HepG2 (cell line): ENCODE measurements around the gene ABCB8. TPM values are rescaled to one million over a fixed set of nuclear protein-coding genes. Genes with fewer than 3 reads are reported as not detected.

ENCODE experiments used
- CAMTA2 ChIP-seq: sonication (generic); formaldehyde crosslinking; IDR thresholded peaks from 2 replicates; pipeline ENCODE4 v1.4.0; 2020; ENCODE audit warnings: mild to moderate bottlenecking, missing genetic modification reagents, borderline replicate concordance
- FLYWCH1 ChIP-seq: sonication (generic); formaldehyde crosslinking; IDR thresholded peaks from 2 replicates; pipeline ENCODE4 v1.8.1; 2023; ENCODE audit warnings: mild to moderate bottlenecking, missing genetic modification reagents
- HNRNPLL ChIP-seq: fragments of 200-400 bp; formaldehyde crosslinking; IDR thresholded peaks from 2 replicates; pipeline ENCODE4 v1.6.1; 2017; ENCODE audit warnings: mild to moderate bottlenecking, low read depth, low read length; ENCODE audit not compliant: poor library complexity, severe bottlenecking
- IRF2 ChIP-seq: IDR thresholded peaks from 2 replicates; pipeline ENCODE4 v1.6.1; 2018; ENCODE audit warnings: missing genetic modification reagents, missing compliant biosample characterization
- NCOA2 ChIP-seq: sonication (generic); formaldehyde crosslinking; IDR thresholded peaks from 2 replicates; pipeline ENCODE4 v1.8.0; 2022; ENCODE audit warnings: inconsistent platforms
- POGZ ChIP-seq: sonication (generic); formaldehyde crosslinking; IDR thresholded peaks from 2 replicates; pipeline ENCODE4 v1.4.0; 2020; ENCODE audit warnings: mild to moderate bottlenecking, missing genetic modification reagents
- PRPF4 ChIP-seq: fragments of 200-400 bp; formaldehyde crosslinking; IDR thresholded peaks from 2 replicates; pipeline ENCODE4 v1.6.1; 2016; ENCODE audit warnings: low read length, low read depth; ENCODE audit not compliant: poor library complexity, severe bottlenecking
- SAFB2 ChIP-seq: sonication (generic); formaldehyde crosslinking; IDR thresholded peaks from 2 replicates; pipeline ENCODE4 v1.5.1; 2020; ENCODE audit warnings: missing genetic modification reagents, low read depth, mild to moderate bottlenecking, borderline replicate concordance
- ZNF3 ChIP-seq: IDR thresholded peaks from 2 replicates; pipeline ENCODE4 v1.7.0; 2017; ENCODE audit warnings: inconsistent platforms
- ZNF382 ChIP-seq: sonication (generic); formaldehyde crosslinking; IDR thresholded peaks from 2 replicates; pipeline ENCODE4 v1.5.0; 2020; ENCODE audit warnings: missing genetic modification reagents, mild to moderate bottlenecking, borderline replicate concordance
- ZNF530 ChIP-seq: sonication (generic); formaldehyde crosslinking; IDR thresholded peaks from 2 replicates; pipeline ENCODE4 v1.5.0; 2020; ENCODE audit warnings: low read depth, mild to moderate bottlenecking, missing genetic modification reagents
- ZNF549 ChIP-seq: sonication (generic); formaldehyde crosslinking; IDR thresholded peaks from 2 replicates; pipeline ENCODE4 v1.5.0; 2020; ENCODE audit warnings: missing genetic modification reagents
- ZNF660 ChIP-seq: sonication (generic); formaldehyde crosslinking; IDR thresholded peaks from 2 replicates; pipeline ENCODE4 v1.5.1; 2020; ENCODE audit warnings: mild to moderate bottlenecking, low read depth, missing genetic modification reagents, borderline replicate concordance
- ZNF709 ChIP-seq: sonication (generic); formaldehyde crosslinking; IDR thresholded peaks from 2 replicates; pipeline ENCODE4 v1.5.0; 2020; ENCODE audit warnings: mild to moderate bottlenecking, missing genetic modification reagents
- polyA plus RNA-seq, 8 experiments: library from polyadenylated mRNA; depleted of rRNA in 3 of 8; stranded (reverse) in 7 of 8; unstranded in 1 of 8; fragments of >200 nt; fragmentation: Illumina TruSeq in 4 of 8; extraction: Trizol in 4 of 8; gene quantifications; 2 replicates each; pipeline versions ENCODE4 v1.2.1 to v1.2.3, GENCODE V29; 2011 to 2016; ENCODE audit warnings: low read depth in 4 of 8, missing spikeins in 1 of 8, mixed read lengths in 1 of 8; ENCODE audit not compliant: insufficient read depth in 1 of 8
- total RNA-seq, 5 experiments: library from RNA; depleted of rRNA; stranded (reverse); fragments of >200 nt; fragmentation: Illumina TruSeq; extraction: Trizol; gene quantifications; 2 replicates each; pipeline ENCODE4 v1.2.3, GENCODE V29; 2016; ENCODE audit warnings: low read depth in 1 of 5
- TF ChIP-seq, protein P1 (sequence below): IDR thresholded peaks from 2 replicates; pipeline ENCODE4 v1.4.0; 2020; ENCODE audit warnings: mild to moderate bottlenecking, missing genetic modification reagents
- TF ChIP-seq, protein P2 (sequence below): sonication (generic); formaldehyde crosslinking; IDR thresholded peaks from 2 replicates; pipeline ENCODE4 v1.5.1; 2020; ENCODE audit warnings: missing genetic modification reagents, mild to moderate bottlenecking, borderline replicate concordance
- TF ChIP-seq, protein P3 (sequence below): sonication (generic); formaldehyde crosslinking; IDR thresholded peaks from 2 replicates; pipeline ENCODE4 v1.4.0; 2020; ENCODE audit warnings: mild to moderate bottlenecking, low read depth, missing genetic modification reagents
- TF ChIP-seq, protein P4 (sequence below): IDR thresholded peaks from 2 replicates; pipeline ENCODE4 v1.6.1; 2016; ENCODE audit warnings: low read depth, control low read depth

ABCB8 gene
- total and polyA plus RNA-seq, 2 of the 13 experiments (the other 11 are each of a cell fraction or from before 2014, with no cell fraction given) = 6.6 to 16.7 TPM

DNA sequence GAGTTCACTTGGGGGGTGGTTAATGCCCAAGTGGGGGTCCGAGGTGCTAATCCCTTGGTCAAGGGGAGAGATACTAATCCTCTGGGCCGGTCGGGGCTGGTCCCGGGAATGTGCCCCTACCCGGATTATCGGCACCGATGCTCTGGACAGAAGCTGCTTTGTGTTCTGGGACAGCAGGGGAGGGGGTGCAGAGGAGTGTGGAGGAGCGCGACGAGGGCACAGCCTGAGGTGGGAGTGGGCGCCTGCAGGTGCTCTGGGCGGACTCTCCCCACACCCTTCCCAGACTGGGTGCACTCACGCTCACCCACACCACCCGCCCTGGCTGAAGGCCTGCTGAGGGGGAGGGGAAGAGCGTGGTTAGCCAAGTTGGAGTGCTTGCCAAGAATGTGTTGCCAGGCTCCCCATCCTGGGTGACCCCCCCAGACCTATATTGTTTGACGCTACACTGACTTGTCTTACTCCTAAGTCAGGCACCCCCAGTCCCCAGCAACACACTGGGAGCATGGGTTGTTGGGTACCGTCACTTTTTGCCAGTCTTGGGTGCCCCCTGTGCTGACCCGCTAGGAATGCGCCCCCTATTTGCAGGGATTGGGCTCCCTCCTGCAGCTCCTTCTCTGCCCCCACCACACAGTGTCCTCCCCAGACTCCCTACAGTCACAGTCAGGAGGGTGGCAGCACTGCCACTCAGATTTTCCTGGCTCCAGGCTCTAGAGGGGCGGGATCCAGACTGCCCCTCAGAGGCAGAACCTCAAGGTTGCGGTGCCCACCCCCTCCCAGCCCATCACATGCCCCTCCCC lies 32.4 kb downstream of the ABCB8 start (continued):
- TF ChIP-seq NCOA2 (CRISPR knock-in tag) = no peak
- TF ChIP-seq, protein P1, sequence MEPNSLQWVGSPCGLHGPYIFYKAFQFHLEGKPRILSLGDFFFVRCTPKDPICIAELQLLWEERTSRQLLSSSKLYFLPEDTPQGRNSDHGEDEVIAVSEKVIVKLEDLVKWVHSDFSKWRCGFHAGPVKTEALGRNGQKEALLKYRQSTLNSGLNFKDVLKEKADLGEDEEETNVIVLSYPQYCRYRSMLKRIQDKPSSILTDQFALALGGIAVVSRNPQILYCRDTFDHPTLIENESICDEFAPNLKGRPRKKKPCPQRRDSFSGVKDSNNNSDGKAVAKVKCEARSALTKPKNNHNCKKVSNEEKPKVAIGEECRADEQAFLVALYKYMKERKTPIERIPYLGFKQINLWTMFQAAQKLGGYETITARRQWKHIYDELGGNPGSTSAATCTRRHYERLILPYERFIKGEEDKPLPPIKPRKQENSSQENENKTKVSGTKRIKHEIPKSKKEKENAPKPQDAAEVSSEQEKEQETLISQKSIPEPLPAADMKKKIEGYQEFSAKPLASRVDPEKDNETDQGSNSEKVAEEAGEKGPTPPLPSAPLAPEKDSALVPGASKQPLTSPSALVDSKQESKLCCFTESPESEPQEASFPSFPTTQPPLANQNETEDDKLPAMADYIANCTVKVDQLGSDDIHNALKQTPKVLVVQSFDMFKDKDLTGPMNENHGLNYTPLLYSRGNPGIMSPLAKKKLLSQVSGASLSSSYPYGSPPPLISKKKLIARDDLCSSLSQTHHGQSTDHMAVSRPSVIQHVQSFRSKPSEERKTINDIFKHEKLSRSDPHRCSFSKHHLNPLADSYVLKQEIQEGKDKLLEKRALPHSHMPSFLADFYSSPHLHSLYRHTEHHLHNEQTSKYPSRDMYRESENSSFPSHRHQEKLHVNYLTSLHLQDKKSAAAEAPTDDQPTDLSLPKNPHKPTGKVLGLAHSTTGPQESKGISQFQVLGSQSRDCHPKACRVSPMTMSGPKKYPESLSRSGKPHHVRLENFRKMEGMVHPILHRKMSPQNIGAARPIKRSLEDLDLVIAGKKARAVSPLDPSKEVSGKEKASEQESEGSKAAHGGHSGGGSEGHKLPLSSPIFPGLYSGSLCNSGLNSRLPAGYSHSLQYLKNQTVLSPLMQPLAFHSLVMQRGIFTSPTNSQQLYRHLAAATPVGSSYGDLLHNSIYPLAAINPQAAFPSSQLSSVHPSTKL (CRISPR knock-in tag) = no peak
- TF ChIP-seq, protein P2, sequence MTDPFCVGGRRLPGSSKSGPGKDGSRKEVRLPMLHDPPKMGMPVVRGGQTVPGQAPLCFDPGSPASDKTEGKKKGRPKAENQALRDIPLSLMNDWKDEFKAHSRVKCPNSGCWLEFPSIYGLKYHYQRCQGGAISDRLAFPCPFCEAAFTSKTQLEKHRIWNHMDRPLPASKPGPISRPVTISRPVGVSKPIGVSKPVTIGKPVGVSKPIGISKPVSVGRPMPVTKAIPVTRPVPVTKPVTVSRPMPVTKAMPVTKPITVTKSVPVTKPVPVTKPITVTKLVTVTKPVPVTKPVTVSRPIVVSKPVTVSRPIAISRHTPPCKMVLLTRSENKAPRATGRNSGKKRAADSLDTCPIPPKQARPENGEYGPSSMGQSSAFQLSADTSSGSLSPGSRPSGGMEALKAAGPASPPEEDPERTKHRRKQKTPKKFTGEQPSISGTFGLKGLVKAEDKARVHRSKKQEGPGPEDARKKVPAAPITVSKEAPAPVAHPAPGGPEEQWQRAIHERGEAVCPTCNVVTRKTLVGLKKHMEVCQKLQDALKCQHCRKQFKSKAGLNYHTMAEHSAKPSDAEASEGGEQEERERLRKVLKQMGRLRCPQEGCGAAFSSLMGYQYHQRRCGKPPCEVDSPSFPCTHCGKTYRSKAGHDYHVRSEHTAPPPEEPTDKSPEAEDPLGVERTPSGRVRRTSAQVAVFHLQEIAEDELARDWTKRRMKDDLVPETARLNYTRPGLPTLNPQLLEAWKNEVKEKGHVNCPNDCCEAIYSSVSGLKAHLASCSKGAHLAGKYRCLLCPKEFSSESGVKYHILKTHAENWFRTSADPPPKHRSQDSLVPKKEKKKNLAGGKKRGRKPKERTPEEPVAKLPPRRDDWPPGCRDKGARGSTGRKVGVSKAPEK (CRISPR knock-in tag) = no peak
- no peak for TF ChIP-seq ZNF660 (CRISPR knock-in tag)
- peak; percentile 36 for TF ChIP-seq HNRNPLL
- TF ChIP-seq ZNF3 (CRISPR knock-in tag) = no peak
- no peak for TF ChIP-seq ZNF549
- TF ChIP-seq, protein P3, sequence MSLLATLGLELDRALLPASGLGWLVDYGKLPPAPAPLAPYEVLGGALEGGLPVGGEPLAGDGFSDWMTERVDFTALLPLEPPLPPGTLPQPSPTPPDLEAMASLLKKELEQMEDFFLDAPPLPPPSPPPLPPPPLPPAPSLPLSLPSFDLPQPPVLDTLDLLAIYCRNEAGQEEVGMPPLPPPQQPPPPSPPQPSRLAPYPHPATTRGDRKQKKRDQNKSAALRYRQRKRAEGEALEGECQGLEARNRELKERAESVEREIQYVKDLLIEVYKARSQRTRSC = no peak
- TF ChIP-seq CAMTA2 (CRISPR knock-in tag) = no peak
- TF ChIP-seq FLYWCH1 = no peak
- TF ChIP-seq POGZ (CRISPR knock-in tag) = no peak
- TF ChIP-seq SAFB2 (CRISPR knock-in tag) = no peak
- no peak for TF ChIP-seq PRPF4
- TF ChIP-seq, protein P4, sequence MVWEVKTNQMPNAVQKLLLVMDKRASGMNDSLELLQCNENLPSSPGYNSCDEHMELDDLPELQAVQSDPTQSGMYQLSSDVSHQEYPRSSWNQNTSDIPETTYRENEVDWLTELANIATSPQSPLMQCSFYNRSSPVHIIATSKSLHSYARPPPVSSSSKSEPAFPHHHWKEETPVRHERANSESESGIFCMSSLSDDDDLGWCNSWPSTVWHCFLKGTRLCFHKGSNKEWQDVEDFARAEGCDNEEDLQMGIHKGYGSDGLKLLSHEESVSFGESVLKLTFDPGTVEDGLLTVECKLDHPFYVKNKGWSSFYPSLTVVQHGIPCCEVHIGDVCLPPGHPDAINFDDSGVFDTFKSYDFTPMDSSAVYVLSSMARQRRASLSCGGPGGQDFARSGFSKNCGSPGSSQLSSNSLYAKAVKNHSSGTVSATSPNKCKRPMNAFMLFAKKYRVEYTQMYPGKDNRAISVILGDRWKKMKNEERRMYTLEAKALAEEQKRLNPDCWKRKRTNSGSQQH (CRISPR knock-in tag) = no peak
- no peak for TF ChIP-seq ZNF382 (CRISPR knock-in tag)
- no peak for TF ChIP-seq ZNF709 (CRISPR knock-in tag)
- no peak for TF ChIP-seq ZNF530 (CRISPR knock-in tag)
- no peak for TF ChIP-seq IRF2 (CRISPR knock-in tag)
